Nephron progenitor cell (in vitro differentiated cells): ENCODE data around the gene POLR3A.

Experiments used
- DNase-seq: peaks from one replicate; pipeline ENCODE4 v3.0.0; 2021
- H3K27ac Mint-ChIP-seq: 2 replicates; pipeline ENCODE4 v1.8.0; 2021; ENCODE audit warnings: mild to moderate bottlenecking, moderate library complexity, mixed read lengths
- H3K27me3 Mint-ChIP-seq: 2 replicates; pipeline ENCODE4 v1.8.0; 2021; ENCODE audit warnings: mild to moderate bottlenecking, low read depth, mixed read lengths; ENCODE audit not compliant: poor library complexity
- H3K36me3 Mint-ChIP-seq: 2 replicates; pipeline ENCODE4 v1.8.0; 2021; ENCODE audit warnings: low read depth, mixed read lengths
- H3K4me1 Mint-ChIP-seq: 2 replicates; pipeline ENCODE4 v1.8.0; 2021; ENCODE audit warnings: mixed read lengths
- H3K4me3 Mint-ChIP-seq: 2 replicates; pipeline ENCODE4 v1.8.0; 2021; ENCODE audit warnings: mild to moderate bottlenecking, moderate library complexity, mixed read lengths
- H3K9me3 Mint-ChIP-seq: 2 replicates; pipeline ENCODE4 v1.8.0; 2021; ENCODE audit warnings: mild to moderate bottlenecking, moderate library complexity, mixed read lengths
- CTCF ChIP-seq: fragments of 200-600 bp; sonication (generic); IDR thresholded peaks from 2 replicates; pipeline ENCODE4 v1.5.0; 2021; ENCODE audit warnings: antibody characterized with exemption

POLR3A gene

GRCh38 chr10:78063236-78063635, 33.9 kb upstream of the POLR3A start:
- no peaks in the 10 kb centered on the region for H3K9me3 Mint-ChIP-seq
- peaks cover 21% of the 10 kb centered on the region for H3K4me1 Mint-ChIP-seq
- no peak overlapping the region for H3K4me3 Mint-ChIP-seq
- peaks cover 10% of the 10 kb centered on the region for H3K27me3 Mint-ChIP-seq
- no peak for DNase-seq
- H3K27ac Mint-ChIP-seq, result no peak overlapping the region
- TF ChIP-seq CTCF, result no peak
- H3K36me3 Mint-ChIP-seq, result no peaks in the 10 kb centered on the region

- peaks cover 7% of the 10 kb centered on the region for H3K27me3 Mint-ChIP-seq
- peak overlapping the region; percentile 62 for H3K27ac Mint-ChIP-seq
- H3K4me3 Mint-ChIP-seq, result no peak overlapping the region
- TF ChIP-seq CTCF, result no peak
- no peaks in the 10 kb centered on the region for H3K9me3 Mint-ChIP-seq
- DNase-seq, result no peak
- peaks cover 21% of the 10 kb centered on the region for H3K4me1 Mint-ChIP-seq
- H3K36me3 Mint-ChIP-seq, result no peaks in the 10 kb centered on the region
Observed at GRCh38 chr10:78062296-78062695, 33.0 kb upstream of the POLR3A start.

GRCh38 chr10:78059906-78060702, 30.8 kb upstream of the POLR3A start:
- no peak overlapping the region for H3K4me3 Mint-ChIP-seq
- no peak for TF ChIP-seq CTCF
- peaks cover 12% of the 10 kb centered on the region for H3K27me3 Mint-ChIP-seq
- H3K36me3 Mint-ChIP-seq, result peaks cover 3% of the 10 kb centered on the region
- no peaks in the 10 kb centered on the region for H3K9me3 Mint-ChIP-seq
- H3K27ac Mint-ChIP-seq, result no peak overlapping the region
- DNase-seq, result no peak
- H3K4me1 Mint-ChIP-seq, result peaks cover 3% of the 10 kb centered on the region

GRCh38 chr10:78058562-78058961, 29.2 kb upstream of the POLR3A start:
- H3K9me3 Mint-ChIP-seq, result no peaks in the 10 kb centered on the region
- peaks cover under 1% of the 10 kb centered on the region for H3K4me1 Mint-ChIP-seq
- no peak for DNase-seq
- H3K27ac Mint-ChIP-seq, result peak overlapping the region; percentile 32
- peaks cover 13% of the 10 kb centered on the region for H3K36me3 Mint-ChIP-seq
- peaks cover 19% of the 10 kb centered on the region for H3K27me3 Mint-ChIP-seq
- H3K4me3 Mint-ChIP-seq, result no peak overlapping the region
- no peak for TF ChIP-seq CTCF

GRCh38 chr10:78053211-78053868, 24.0 kb upstream of the POLR3A start:
- Mint-ChIP-seq H3K4me3 (no peak overlapping the region), H3K36me3 (peaks cover 20% of the 10 kb centered on the region), H3K4me1 (peaks cover 29% of the 10 kb centered on the region), H3K9me3 (no peaks in the 10 kb centered on the region), H3K27me3 (peaks cover 14% of the 10 kb centered on the region), H3K27ac (peak overlapping the region; percentile 85)
- DNase-seq, result no peak
- no peak for TF ChIP-seq CTCF

GRCh38 chr10:78049851-78050250, 20.5 kb upstream of the POLR3A start:
- H3K27ac Mint-ChIP-seq, result no peak overlapping the region
- H3K4me3 Mint-ChIP-seq, result no peak overlapping the region
- DNase-seq, result no peak
- peaks cover 46% of the 10 kb centered on the region for H3K4me1 Mint-ChIP-seq
- H3K36me3 Mint-ChIP-seq, result peaks cover 14% of the 10 kb centered on the region
- H3K9me3 Mint-ChIP-seq, result no peaks in the 10 kb centered on the region
- H3K27me3 Mint-ChIP-seq, result peaks cover 7% of the 10 kb centered on the region
- TF ChIP-seq CTCF, result no peak
